Endothelial cell (in vitro differentiated cells): ENCODE results near the gene ANXA1. TPM values are rescaled to one million over a fixed set of nuclear protein-coding genes. Genes with fewer than 3 reads are reported as not detected.

Source experiments
- DNase-seq: peaks from one replicate; pipeline ENCODE4 v3.0.0; 2021; ENCODE audit warnings: low spot score
- H3K27ac Mint-ChIP-seq: one replicate; pipeline ENCODE4 v1.8.0; 2021; ENCODE audit warnings: mixed read lengths, inconsistent platforms; ENCODE audit not compliant: unreplicated experiment
- H3K27me3 Mint-ChIP-seq: one replicate; pipeline ENCODE4 v1.8.0; 2021; ENCODE audit warnings: mild to moderate bottlenecking, moderate library complexity, mixed read lengths, inconsistent platforms; ENCODE audit not compliant: unreplicated experiment
- H3K36me3 Mint-ChIP-seq: one replicate; pipeline ENCODE4 v1.8.0; 2021; ENCODE audit warnings: mild to moderate bottlenecking, low read depth, mixed read lengths, inconsistent platforms; ENCODE audit not compliant: unreplicated experiment
- H3K4me1 Mint-ChIP-seq: one replicate; pipeline ENCODE4 v1.8.0; 2021; ENCODE audit warnings: mild to moderate bottlenecking, mixed read lengths, inconsistent platforms; ENCODE audit not compliant: unreplicated experiment
- H3K4me3 Mint-ChIP-seq: one replicate; pipeline ENCODE4 v1.8.0; 2021; ENCODE audit warnings: mild to moderate bottlenecking, mixed read lengths, inconsistent platforms; ENCODE audit not compliant: unreplicated experiment
- H3K9me3 Mint-ChIP-seq: one replicate; pipeline ENCODE4 v1.8.0; 2021; ENCODE audit warnings: mixed read lengths, inconsistent platforms; ENCODE audit not compliant: unreplicated experiment
- total RNA-seq: library from RNA; stranded (reverse); fragmentation: NEBNext Ultra II Directional; extraction: Animal tissue kit (Norgen Biotek cat#: 25700); gene quantifications from one replicate; pipeline ENCODE4 v1.2.1, GENCODE V29; 2021; ENCODE audit not compliant: unreplicated experiment
- TF ChIP-seq, protein P1 (sequence below): fragments of 200-600 bp; sonication (generic); IDR thresholded peaks from one replicate; pipeline ENCODE4 v1.5.0; 2021; ENCODE audit warnings: antibody characterized with exemption; ENCODE audit not compliant: unreplicated experiment

Gene ANXA1
- total RNA-seq, 1 donor from 2014 or later: 43.3 TPM

DNA sequence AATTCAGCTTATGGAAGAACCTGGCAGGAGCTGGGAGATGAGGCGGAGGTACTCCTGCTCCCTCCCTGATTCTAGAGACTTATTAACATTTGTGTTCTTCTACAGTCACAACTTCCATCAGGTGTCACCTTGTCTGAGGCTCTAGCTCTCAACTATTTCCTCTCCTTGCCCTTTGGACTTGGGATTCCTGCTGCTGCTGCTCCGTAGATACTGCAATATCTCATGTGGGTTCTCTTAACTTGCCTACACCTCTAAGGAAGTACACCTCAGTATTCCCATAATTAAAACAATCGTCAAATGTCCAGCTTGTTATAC is 21.2 kb downstream of the ANXA1 start:
- Mint-ChIP-seq H3K27ac (no peak overlapping the region), H3K27me3 (no peaks in the 10 kb centered on the region), H3K4me1 (no peaks in the 10 kb centered on the region), H3K36me3 (no peaks in the 10 kb centered on the region), H3K4me3 (no peak overlapping the region), H3K9me3 (no peaks in the 10 kb centered on the region)
- TF ChIP-seq, protein P1, sequence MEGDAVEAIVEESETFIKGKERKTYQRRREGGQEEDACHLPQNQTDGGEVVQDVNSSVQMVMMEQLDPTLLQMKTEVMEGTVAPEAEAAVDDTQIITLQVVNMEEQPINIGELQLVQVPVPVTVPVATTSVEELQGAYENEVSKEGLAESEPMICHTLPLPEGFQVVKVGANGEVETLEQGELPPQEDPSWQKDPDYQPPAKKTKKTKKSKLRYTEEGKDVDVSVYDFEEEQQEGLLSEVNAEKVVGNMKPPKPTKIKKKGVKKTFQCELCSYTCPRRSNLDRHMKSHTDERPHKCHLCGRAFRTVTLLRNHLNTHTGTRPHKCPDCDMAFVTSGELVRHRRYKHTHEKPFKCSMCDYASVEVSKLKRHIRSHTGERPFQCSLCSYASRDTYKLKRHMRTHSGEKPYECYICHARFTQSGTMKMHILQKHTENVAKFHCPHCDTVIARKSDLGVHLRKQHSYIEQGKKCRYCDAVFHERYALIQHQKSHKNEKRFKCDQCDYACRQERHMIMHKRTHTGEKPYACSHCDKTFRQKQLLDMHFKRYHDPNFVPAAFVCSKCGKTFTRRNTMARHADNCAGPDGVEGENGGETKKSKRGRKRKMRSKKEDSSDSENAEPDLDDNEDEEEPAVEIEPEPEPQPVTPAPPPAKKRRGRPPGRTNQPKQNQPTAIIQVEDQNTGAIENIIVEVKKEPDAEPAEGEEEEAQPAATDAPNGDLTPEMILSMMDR: no peak
- no peak for DNase-seq

DNA sequence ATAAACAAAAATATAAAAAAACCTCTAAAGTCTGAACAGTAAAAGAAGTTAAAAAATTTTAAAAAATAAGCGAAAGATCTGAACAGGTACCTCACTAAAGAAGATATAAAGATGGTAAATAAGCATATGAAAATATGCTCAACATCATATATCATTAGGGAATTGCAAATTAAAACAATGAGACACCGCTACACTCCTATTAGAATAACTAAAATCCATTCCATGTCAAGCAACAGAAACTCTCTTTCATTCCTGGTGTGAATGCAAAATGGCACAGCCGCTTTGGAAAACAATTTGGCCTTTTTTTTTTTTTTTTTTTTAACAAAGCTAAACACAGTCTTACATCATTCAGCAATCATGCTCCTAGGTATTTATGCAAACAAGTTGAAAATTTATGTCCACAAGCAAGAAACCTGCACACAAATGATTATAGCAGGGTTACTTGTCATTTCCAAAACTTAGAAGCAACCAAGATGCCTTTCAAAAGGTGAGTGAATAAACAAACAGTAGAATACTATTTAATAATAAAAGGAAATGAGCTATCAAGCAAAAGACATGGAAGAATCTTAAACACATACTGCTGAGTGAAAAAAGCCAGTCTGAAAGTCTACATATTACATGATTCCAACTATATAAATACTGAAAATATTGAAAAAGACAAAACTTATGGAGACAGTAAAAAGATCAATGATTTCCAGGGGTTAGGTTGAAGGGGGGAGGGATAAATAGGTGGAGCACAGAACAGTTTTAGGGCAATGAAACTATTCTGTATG is 22.1 kb downstream of the ANXA1 start:
- H3K9me3 Mint-ChIP-seq: no peaks in the 10 kb centered on the region

DNA sequence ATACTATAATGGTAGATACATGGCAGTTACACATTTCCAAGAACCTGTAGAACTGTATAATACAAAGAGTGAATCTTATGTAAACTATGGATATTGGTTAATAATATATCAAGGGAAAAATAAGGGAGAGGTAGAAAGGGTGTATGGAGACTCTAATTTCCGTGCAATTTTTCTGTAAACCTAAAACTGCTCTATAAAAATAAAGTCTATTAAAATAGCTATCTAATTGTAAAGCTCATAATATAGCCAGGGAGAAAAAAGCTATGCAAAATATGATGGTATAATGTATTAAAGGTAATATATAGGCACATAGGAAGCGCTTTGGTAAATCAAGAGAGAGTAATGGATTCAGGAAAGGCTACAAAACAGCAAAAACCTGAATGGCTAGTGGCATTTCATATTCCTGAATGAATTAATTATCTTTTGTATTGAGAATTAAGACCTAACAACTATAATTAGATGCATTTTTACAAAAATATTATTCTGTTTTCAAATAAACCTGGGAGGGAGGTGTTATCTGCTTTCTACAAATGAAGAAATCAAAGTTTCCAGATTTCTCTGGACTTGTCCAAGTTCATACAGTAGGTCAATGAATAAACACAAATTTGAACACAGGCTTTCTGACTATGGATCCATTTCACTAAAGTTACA is 22.8 kb downstream of the ANXA1 start:
- Mint-ChIP-seq H3K27me3 (no peaks in the 10 kb centered on the region), H3K4me3 (no peak overlapping the region), H3K9me3 (no peaks in the 10 kb centered on the region), H3K36me3 (no peaks in the 10 kb centered on the region), H3K27ac (no peak overlapping the region), H3K4me1 (no peaks in the 10 kb centered on the region)
- no peak for DNase-seq
- TF ChIP-seq, protein P1: no peak

More for the DNA sequence above, 22.1 kb downstream of the ANXA1 start:
- DNase-seq: no peak
- Mint-ChIP-seq H3K4me3 (no peak overlapping the region), H3K27me3 (no peaks in the 10 kb centered on the region), H3K4me1 (no peaks in the 10 kb centered on the region), H3K36me3 (no peaks in the 10 kb centered on the region), H3K27ac (no peak overlapping the region)
- TF ChIP-seq, protein P1: no peak

DNA sequence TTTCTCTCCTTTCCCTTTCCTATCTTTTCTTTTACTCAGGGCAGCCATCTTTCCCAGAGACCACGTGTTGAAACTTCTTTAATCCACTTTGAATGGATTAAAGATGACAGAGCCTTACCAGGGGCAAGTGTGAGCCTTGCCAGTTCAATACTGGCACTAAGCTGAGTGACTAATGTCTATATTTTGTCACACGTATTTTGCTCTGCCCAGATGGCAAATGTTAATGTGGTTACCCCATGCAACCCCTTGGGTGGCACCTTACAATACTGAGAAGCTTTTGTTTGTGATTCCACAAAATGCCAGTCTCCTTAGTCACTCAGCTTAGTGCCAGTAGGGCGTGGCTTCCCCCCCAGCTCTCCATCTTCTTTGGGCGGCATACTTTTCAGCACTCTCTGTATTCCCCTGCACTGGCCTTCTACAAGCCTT is 24.8 kb downstream of the ANXA1 start:
- no peak for DNase-seq
- TF ChIP-seq, protein P1: no peak
- H3K4me3 Mint-ChIP-seq: no peak overlapping the region
- H3K27ac Mint-ChIP-seq: no peak overlapping the region
- H3K9me3 Mint-ChIP-seq: no peaks in the 10 kb centered on the region
- no peaks in the 10 kb centered on the region for H3K27me3 Mint-ChIP-seq
- no peaks in the 10 kb centered on the region for H3K4me1 Mint-ChIP-seq
- H3K36me3 Mint-ChIP-seq: no peaks in the 10 kb centered on the region

DNA sequence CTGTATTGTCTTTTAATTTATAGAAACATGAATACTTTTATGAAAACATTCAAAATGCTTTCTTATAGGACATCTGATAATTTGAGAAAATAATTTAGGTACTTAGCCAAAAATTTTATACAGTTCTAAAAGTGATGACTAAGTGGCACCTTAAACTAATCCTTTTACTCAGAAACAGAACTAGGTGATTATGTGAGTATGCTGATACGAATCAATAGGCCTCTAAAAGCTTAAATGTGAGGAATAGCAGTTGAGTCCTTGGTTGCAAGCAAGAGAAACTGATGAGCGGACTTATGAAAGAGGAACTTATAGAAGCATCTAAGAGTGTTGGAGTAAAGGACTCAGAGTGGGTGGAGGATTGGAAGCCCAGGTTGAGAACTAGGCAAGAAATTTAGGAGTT is 26.4 kb downstream of the ANXA1 start:
- H3K36me3 Mint-ChIP-seq: no peaks in the 10 kb centered on the region
- no peak for DNase-seq
- H3K27ac Mint-ChIP-seq: no peak overlapping the region

More for the DNA sequence above, 26.4 kb downstream of the ANXA1 start:
- Mint-ChIP-seq H3K4me3 (no peak overlapping the region), H3K4me1 (no peaks in the 10 kb centered on the region), H3K27me3 (no peaks in the 10 kb centered on the region), H3K9me3 (no peaks in the 10 kb centered on the region)
- TF ChIP-seq, protein P1: no peak
